ENCODE measurements around the gene RASL11B.

The RASL11B gene

GRCh38 chr4:52876069-52876468, 14.0 kb downstream of the RASL11B start:
- DNase-seq, result no peak

- no peak for DNase-seq
These were observed 14.9 kb downstream of the RASL11B start for GRCh38 chr4:52877036-52877435.

GRCh38 chr4:52877694-52878093, 15.6 kb downstream of the RASL11B start:
- peak; percentile 39 for DNase-seq

- no peak for DNase-seq
These were observed 17.4 kb downstream of the RASL11B start for GRCh38 chr4:52879471-52879870.

- no peak for DNase-seq
These were observed 18.9 kb downstream of the RASL11B start for GRCh38 chr4:52880994-52881393.

- no peak for DNase-seq
These were observed 21.1 kb downstream of the RASL11B start for GRCh38 chr4:52883183-52883621.

- no peak for DNase-seq
These were observed 21.9 kb downstream of the RASL11B start for GRCh38 chr4:52883707-52884669.

GRCh38 chr4:52884994-52885393, 22.9 kb downstream of the RASL11B start:
- no peak for DNase-seq

- DNase-seq, result no peak
These were observed 27.2 kb downstream of the RASL11B start for GRCh38 chr4:52889354-52889753.

- no peak for DNase-seq
These were observed 27.8 kb downstream of the RASL11B start for GRCh38 chr4:52889778-52890520.

- DNase-seq, result no peak
These were observed 28.3 kb downstream of the RASL11B start for GRCh38 chr4:52890521-52890791.

- no peak for DNase-seq
These were observed 29.6 kb downstream of the RASL11B start for GRCh38 chr4:52891743-52892142.

GRCh38 chr4:52892880-52893279, 30.8 kb downstream of the RASL11B start:
- DNase-seq, result no peak

- DNase-seq, result no peak
These were observed 32.3 kb downstream of the RASL11B start for GRCh38 chr4:52894443-52894842.

- no peak for DNase-seq
These were observed 41.2 kb downstream of the RASL11B start for GRCh38 chr4:52903273-52903672.

- no peak for DNase-seq
These were observed 42.3 kb downstream of the RASL11B start for GRCh38 chr4:52904421-52904820.

- no peak for DNase-seq
These were observed 45.4 kb downstream of the RASL11B start for GRCh38 chr4:52907510-52907909.

GRCh38 chr4:52910115-52910514, 48.0 kb downstream of the RASL11B start:
- DNase-seq, result no peak

- peak; percentile 36 for DNase-seq
These were observed 49.7 kb downstream of the RASL11B start for GRCh38 chr4:52911684-52912294.

- no peak for DNase-seq
These were observed 50.5 kb downstream of the RASL11B start for GRCh38 chr4:52912608-52913007.

- no peak for DNase-seq
These were observed 52.0 kb downstream of the RASL11B start for GRCh38 chr4:52914051-52914605.

GRCh38 chr4:52915191-52915590, 53.1 kb downstream of the RASL11B start:
- DNase-seq, result no peak

- DNase-seq, result peak; percentile 28
These were observed 53.7 kb downstream of the RASL11B start for GRCh38 chr4:52915730-52916300.
